Common myeloid progenitor, CD34-positive (primary cell): Measurements from ENCODE around the gene GNL2. TPM values are rescaled to one million over a fixed set of nuclear protein-coding genes. Genes with fewer than 3 reads are reported as not detected.

Source experiments
- CTCF ChIA-PET: fragments of 350-600 bp; sonication (Branson Sonifier 250); formaldehyde crosslinking; loops from one replicate; lab custom pipeline; 2021; ENCODE audit warnings: antibody characterized with exemption; lab: Charles Lee
- POLR2A ChIA-PET: fragments of 350-600 bp; sonication (Branson Sonifier 250); formaldehyde crosslinking; loops from one replicate; lab custom pipeline; 2021; ENCODE audit warnings: antibody characterized with exemption; lab: Charles Lee
- DNase-seq, 3 donors: peaks; one replicate each; pipeline versions ENCODE4 v3.0.0 to v3.0.0-alpha.2; 2013
- H3K27ac ChIP-seq, 2 experiments: 1 replicate in 1 of 2; 2 replicates in 1 of 2; pipeline ENCODE4 v1.7.0; 2013; ENCODE audit warnings: inconsistent platforms in 2 of 2, low read length in 2 of 2, mild to moderate bottlenecking in 2 of 2, low read depth in 1 of 2, moderate library complexity in 1 of 2; ENCODE audit not compliant: severe bottlenecking in 2 of 2, insufficient read depth in 1 of 2, poor library complexity in 1 of 2
- H3K27me3 ChIP-seq, 5 experiments: replicated peaks in 2 of 5; 1 replicate in 3 of 5; 2 replicates in 2 of 5; pipeline versions ENCODE4 v1.6.1 to v1.7.0; 2013; ENCODE audit warnings: low read length in 4 of 5, mild to moderate bottlenecking in 2 of 5, moderate library complexity in 2 of 5, inconsistent platforms in 1 of 5; ENCODE audit not compliant: insufficient read depth in 5 of 5, control insufficient read depth in 4 of 5
- H3K36me3 ChIP-seq, 4 experiments: 1 replicate in 2 of 4; 2 replicates in 2 of 4; pipeline versions ENCODE4 v1.6.1 to v1.7.0; 2013; ENCODE audit warnings: low read length in 3 of 4, control low read depth in 1 of 4, mild to moderate bottlenecking in 1 of 4; ENCODE audit not compliant: control insufficient read depth in 4 of 4, insufficient read depth in 4 of 4
- H3K4me1 ChIP-seq, 4 experiments: 1 replicate in 3 of 4; 2 replicates in 1 of 4; pipeline versions ENCODE4 v1.6.1 to v1.7.1; 2013; ENCODE audit warnings: low read length in 3 of 4, mild to moderate bottlenecking in 3 of 4, control low read depth in 1 of 4, inconsistent platforms in 1 of 4, moderate library complexity in 1 of 4; ENCODE audit not compliant: control insufficient read depth in 4 of 4, insufficient read depth in 4 of 4; ENCODE audit errors: control extremely low read depth in 1 of 4
- H3K4me3 ChIP-seq, 7 experiments: 1 replicate in 4 of 7; 2 replicates in 3 of 7; pipeline versions ENCODE4 v1.5.1 to v1.7.0; 2013; ENCODE audit warnings: mild to moderate bottlenecking in 7 of 7, low read length in 6 of 7, moderate library complexity in 6 of 7, inconsistent platforms in 2 of 7, low read depth in 2 of 7, control low read depth in 1 of 7; ENCODE audit not compliant: insufficient read depth in 4 of 7, control insufficient read depth in 1 of 7; ENCODE audit errors: extremely low read depth in 1 of 7
- H3K9me3 ChIP-seq, 5 experiments: 1 replicate in 4 of 5; 2 replicates in 1 of 5; pipeline versions ENCODE4 v1.6.1 to v1.7.1; 2013; ENCODE audit warnings: low read length in 4 of 5, mild to moderate bottlenecking in 2 of 5, inconsistent platforms in 1 of 5, low read depth in 1 of 5, moderate library complexity in 1 of 5; ENCODE audit not compliant: control insufficient read depth in 4 of 5, insufficient read depth in 2 of 5; ENCODE audit errors: control extremely low read depth in 1 of 5
- WGBS: methylation state at CpG from one replicate; pipeline ENCODE4 v1.1.5; 2013; ENCODE audit not compliant: insufficient coverage; 5-methylcytosine and 5-hydroxymethylcytosine counted together
- polyA plus RNA-seq: library from polyadenylated mRNA; unstranded; fragments of 120-200 nt; gene quantifications from one replicate; pipeline ENCODE4 v1.2.1, GENCODE V29; 2013

GNL2 gene
- polyA plus RNA-seq, result 52.0 TPM

- Histone ChIP-seq H3K4me3 (peak within 1 kb of the TSS; percentile 79 to 96 (median 94)), H3K36me3 (peaks cover 8 to 28% (median 21%) of the 10 kb centered on the region in 4 experiments), H3K9me3 (no peaks in the 10 kb centered on the region), H3K27me3 (peaks cover 0 to 4% (median 0%) of the 10 kb centered on the region in 5 experiments), H3K27ac (peak within 1 kb of the TSS; percentile 80 to 93), H3K4me1 (peaks cover 0 to 22% (median 20%) of the 10 kb centered on the region in 4 experiments)
- CTCF ChIA-PET, result interaction anchor here (1.0 to 1.6 kb wide), 2 partner anchors 86 to 142 kb away, joined by 3 to 4 read pairs; no protein-coding TSS in a partner anchor
- peak; percentile 96 to 97 (median 97) for DNase-seq
- WGBS, result 0% methylated on average over 39 of the region's 51 CpGs
- POLR2A ChIA-PET, result no interaction called here
These were observed at the start of gene GNL2 for GRCh38 chr1:37595440-37596181. TSS of gene GNL2 (minus strand) at chr1:37595937. CDS start at chr1:37595822, 115 bp downstream.

- no peak overlapping the region for H3K27ac ChIP-seq
- CTCF ChIA-PET, result interaction anchor here (1.3 kb wide), 1 partner anchor 38 kb away, joined by 3 read pairs; no protein-coding TSS in a partner anchor
- no peak overlapping the region for H3K4me3 ChIP-seq
- 100% methylated on average over 1 of the region's 1 CpG for WGBS
- no peaks in the 10 kb centered on the region for H3K36me3 ChIP-seq
- POLR2A ChIA-PET, result no interaction called here
- H3K4me1 ChIP-seq, result peaks cover 0 to 1% (median 0%) of the 10 kb centered on the region in 4 experiments
- H3K27me3 ChIP-seq, result peaks cover 11 to 77% (median 21%) of the 10 kb centered on the region in 5 experiments
- peaks cover 0 to 24% (median 9%) of the 10 kb centered on the region in 5 experiments for H3K9me3 ChIP-seq
- no peak for DNase-seq
These were observed 45.3 kb upstream of the GNL2 start for GRCh38 chr1:37641059-37641458.

GRCh38 chr1:37636435-37636834 is 40.7 kb upstream of the GNL2 start:
- H3K4me1 ChIP-seq, result peaks cover 0 to 11% (median 5%) of the 10 kb centered on the region in 4 experiments
- no peak overlapping the region for H3K27ac ChIP-seq
- no peaks in the 10 kb centered on the region for H3K36me3 ChIP-seq
- H3K4me3 ChIP-seq, result no peak overlapping the region
- 74% methylated on average over 6 of the region's 6 CpGs for WGBS
- H3K9me3 ChIP-seq, result peaks cover 0 to 9% (median 1%) of the 10 kb centered on the region in 5 experiments
- POLR2A ChIA-PET, result no interaction called here
- no peak for DNase-seq
- H3K27me3 ChIP-seq, result peaks cover 11 to 94% (median 54%) of the 10 kb centered on the region in 5 experiments
- CTCF ChIA-PET, result no interaction called here

- Histone ChIP-seq H3K36me3 (no peaks in the 10 kb centered on the region), H3K27ac (no peak overlapping the region), H3K9me3 (no peaks in the 10 kb centered on the region), H3K4me3 (no peak overlapping the region), H3K27me3 (peaks cover 13 to 96% (median 60%) of the 10 kb centered on the region in 5 experiments), H3K4me1 (peaks cover 0 to 11% (median 5%) of the 10 kb centered on the region in 4 experiments)
- CTCF ChIA-PET, result interaction anchor here (1.4 kb wide), 1 partner anchor 47 kb away, joined by 3 read pairs; no protein-coding TSS in a partner anchor
- WGBS, result 11% methylated on average over 25 of the region's 26 CpGs
- POLR2A ChIA-PET, result no interaction called here
- no peak for DNase-seq
These were observed 39.5 kb upstream of the GNL2 start for GRCh38 chr1:37634992-37635902.

GRCh38 chr1:37634244-37634991 is 38.7 kb upstream of the GNL2 start, which contains the start of gene RSPO1:
TSS of gene RSPO1 (minus strand) at chr1:37634892. CDS start at chr1:37629661, 5,231 bp downstream.
- DNase-seq, result peak in 2 of 3 donors; percentile 14 to 26
- Histone ChIP-seq H3K9me3 (no peaks in the 10 kb centered on the region), H3K36me3 (no peaks in the 10 kb centered on the region), H3K27ac (no peak within 1 kb of the TSS), H3K4me1 (peaks cover 0 to 11% (median 5%) of the 10 kb centered on the region in 4 experiments), H3K4me3 (peak within 1 kb of the TSS in 2 of 7 experiments; percentile 23 to 32), H3K27me3 (peaks cover 13 to 100% (median 60%) of the 10 kb centered on the region in 5 experiments)
- ChIA-PET POLR2A (interaction anchor here (0.6 kb wide), 1 partner anchor 152 kb away, joined by 8 read pairs; no protein-coding TSS in a partner anchor), CTCF (interaction anchor here (1.4 kb wide), 1 partner anchor 48 kb away, joined by 3 read pairs; no protein-coding TSS in a partner anchor)
- under 1% methylated on average over 61 of the region's 72 CpGs for WGBS

- Histone ChIP-seq H3K36me3 (no peaks in the 10 kb centered on the region), H3K27me3 (peaks cover 13 to 100% (median 60%) of the 10 kb centered on the region in 5 experiments), H3K27ac (no peak overlapping the region), H3K9me3 (no peaks in the 10 kb centered on the region), H3K4me1 (peaks cover 0 to 11% (median 5%) of the 10 kb centered on the region in 4 experiments), H3K4me3 (no peak overlapping the region)
- POLR2A ChIA-PET, result no interaction called here
- DNase-seq, result peak in 1 of 3 donors; percentile 4
- 6% methylated on average over 15 of the region's 20 CpGs for WGBS
- CTCF ChIA-PET, result interaction anchor here (1.4 kb wide), 1 partner anchor 49 kb away, joined by 3 read pairs; no protein-coding TSS in a partner anchor
These were observed 38.2 kb upstream of the GNL2 start for GRCh38 chr1:37633938-37634243.
